HepG2 (cell line): Measurements from ENCODE around the gene NCMAP. TPM values are rescaled to one million over a fixed set of nuclear protein-coding genes. Genes with fewer than 3 reads are reported as not detected.

Source experiments
- BHLHE40 ChIP-seq: IDR thresholded peaks from 2 replicates; pipeline ENCODE4 v1.6.1; 2011; ENCODE audit warnings: low read length, improper control_type of control experiment
- FOXJ3 ChIP-seq: sonication (generic); formaldehyde crosslinking; IDR thresholded peaks from 2 replicates; pipeline ENCODE4 v1.4.0; 2020; ENCODE audit warnings: missing genetic modification reagents, mild to moderate bottlenecking, borderline replicate concordance
- HDAC2 ChIP-seq: sonication (generic); formaldehyde crosslinking; IDR thresholded peaks from 2 replicates; pipeline ENCODE4 v1.4.0; 2020; ENCODE audit warnings: missing genetic modification reagents
- KDM2A ChIP-seq: sonication (generic); formaldehyde crosslinking; IDR thresholded peaks from 2 replicates; pipeline ENCODE4 v1.4.0; 2020; ENCODE audit warnings: low read depth, missing genetic modification reagents, borderline replicate concordance
- MAZ ChIP-seq, 2 experiments: sonication (generic) in 1 of 2; formaldehyde crosslinking in 1 of 2; IDR thresholded peaks; 2 replicates each; pipeline versions ENCODE4 v1.5.0 to v1.6.1; 2012 to 2020; ENCODE audit warnings: low read depth in 2 of 2, mild to moderate bottlenecking in 2 of 2, borderline replicate concordance in 1 of 2, improper control_type of control experiment in 1 of 2, low read length in 1 of 2, missing genetic modification reagents in 1 of 2, moderate library complexity in 1 of 2
- PHB2 ChIP-seq: fragments of 450-650 bp; IDR thresholded peaks from 2 replicates; pipeline ENCODE4 v1.6.1; 2018; ENCODE audit not compliant: partially characterized antibody
- STAG1 ChIP-seq: sonication (generic); formaldehyde crosslinking; IDR thresholded peaks from 2 replicates; pipeline ENCODE4 v1.4.0; 2020; ENCODE audit warnings: missing genetic modification reagents
- TAF15 ChIP-seq: fragments of 200-400 bp; formaldehyde crosslinking; IDR thresholded peaks from one replicate; pipeline ENCODE4 v1.6.1; 2018; ENCODE audit warnings: mild to moderate bottlenecking, low read depth, low read length; ENCODE audit not compliant: poor library complexity, severe bottlenecking
- ZNF101 ChIP-seq: sonication (generic); formaldehyde crosslinking; IDR thresholded peaks from 2 replicates; pipeline ENCODE4 v1.4.0; 2020; ENCODE audit warnings: mild to moderate bottlenecking, low read depth, missing genetic modification reagents, borderline replicate concordance
- ZNF224 ChIP-seq: sonication (generic); formaldehyde crosslinking; IDR thresholded peaks from 2 replicates; pipeline ENCODE4 v1.5.0; 2020; ENCODE audit warnings: mild to moderate bottlenecking, missing genetic modification reagents
- ZNF263 ChIP-seq: sonication (generic); formaldehyde crosslinking; IDR thresholded peaks from 2 replicates; pipeline ENCODE4 v1.4.0; 2020; ENCODE audit warnings: missing genetic modification reagents
- ZNF432 ChIP-seq: sonication (generic); formaldehyde crosslinking; IDR thresholded peaks from 2 replicates; pipeline ENCODE4 v1.5.0; 2020; ENCODE audit warnings: missing genetic modification reagents, mild to moderate bottlenecking, borderline replicate concordance
- ZNF460 ChIP-seq: sonication (generic); formaldehyde crosslinking; IDR thresholded peaks from 2 replicates; pipeline ENCODE4 v1.5.1; 2020; ENCODE audit warnings: missing genetic modification reagents, mild to moderate bottlenecking, borderline replicate concordance
- ZNF562 ChIP-seq: sonication (generic); formaldehyde crosslinking; IDR thresholded peaks from 2 replicates; pipeline ENCODE4 v1.8.0; 2022; ENCODE audit warnings: missing genetic modification reagents, borderline replicate concordance
- ZNF841 ChIP-seq: sonication (generic); formaldehyde crosslinking; IDR thresholded peaks from 2 replicates; pipeline ENCODE4 v1.8.1; 2023; ENCODE audit warnings: missing genetic modification reagents, borderline replicate concordance
- polyA plus RNA-seq, 8 experiments: library from polyadenylated mRNA; depleted of rRNA in 3 of 8; stranded (reverse) in 7 of 8; unstranded in 1 of 8; fragments of >200 nt; fragmentation: Illumina TruSeq in 4 of 8; extraction: Trizol in 4 of 8; gene quantifications; 2 replicates each; pipeline versions ENCODE4 v1.2.1 to v1.2.3, GENCODE V29; 2011 to 2016; ENCODE audit warnings: low read depth in 4 of 8, missing spikeins in 1 of 8, mixed read lengths in 1 of 8; ENCODE audit not compliant: insufficient read depth in 1 of 8
- total RNA-seq, 5 experiments: library from RNA; depleted of rRNA; stranded (reverse); fragments of >200 nt; fragmentation: Illumina TruSeq; extraction: Trizol; gene quantifications; 2 replicates each; pipeline ENCODE4 v1.2.3, GENCODE V29; 2016; ENCODE audit warnings: low read depth in 1 of 5
- TF ChIP-seq, protein P1 (sequence below): IDR thresholded peaks from 2 replicates; pipeline ENCODE4 v1.6.1; 2016; ENCODE audit warnings: control low read depth
- TF ChIP-seq, protein P2 (sequence below): conservative IDR thresholded peaks from 2 replicates; pipeline ENCODE4 v1.6.1; 2018; ENCODE audit warnings: missing genetic modification reagents
- TF ChIP-seq, protein P3 (sequence below): sonication (generic); formaldehyde crosslinking; conservative IDR thresholded peaks from 2 replicates; pipeline ENCODE4 v1.4.0; 2020; ENCODE audit warnings: mild to moderate bottlenecking, missing genetic modification reagents, moderate library complexity
- TF ChIP-seq, protein P4 (sequence below), 2 experiments: sonication (generic) in 1 of 2; formaldehyde crosslinking in 1 of 2; IDR thresholded peaks; 2 replicates each; pipeline versions ENCODE4 v1.4.0 to v1.6.1; 2018 to 2020; ENCODE audit warnings: missing genetic modification reagents in 2 of 2, borderline replicate concordance in 1 of 2, low read depth in 1 of 2, mild to moderate bottlenecking in 1 of 2, missing biosample characterization in 1 of 2

Gene NCMAP
- total and polyA plus RNA-seq, 2 of the 13 experiments (the other 11 are each of a cell fraction or from before 2014, with no cell fraction given) = 2.7 to 20.0 TPM

DNA sequence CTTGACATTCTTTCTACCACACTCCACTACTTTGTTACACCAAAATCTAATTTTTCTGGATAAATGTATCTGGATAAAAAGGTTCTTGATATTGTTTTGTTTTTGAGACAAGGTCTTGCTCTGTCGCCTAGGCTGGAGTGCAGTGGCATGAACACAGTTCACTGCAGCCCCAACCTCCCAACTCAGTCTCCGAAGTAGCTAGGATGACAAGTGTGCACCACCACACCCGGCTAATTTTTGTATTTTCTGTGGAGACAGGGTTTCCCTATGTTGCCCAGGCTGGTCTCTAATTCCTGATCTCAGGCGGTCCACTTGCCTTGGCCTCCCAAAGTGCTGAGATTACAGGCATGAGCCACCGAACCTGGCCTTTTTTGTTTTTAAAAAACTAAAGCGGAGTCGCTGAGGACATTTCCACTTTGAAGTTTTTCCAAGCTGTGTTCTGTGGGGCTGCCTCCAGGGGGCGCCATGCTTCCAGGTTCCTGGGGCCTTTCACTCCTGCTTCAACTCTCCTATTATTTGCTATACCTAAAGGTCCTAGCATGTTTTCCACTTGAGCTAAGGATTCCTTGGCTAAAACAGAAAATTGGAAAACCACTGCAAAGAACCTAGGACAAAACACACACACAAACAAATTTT lies 14.1 kb upstream of the NCMAP start (continued):
- TF ChIP-seq, protein P1, sequence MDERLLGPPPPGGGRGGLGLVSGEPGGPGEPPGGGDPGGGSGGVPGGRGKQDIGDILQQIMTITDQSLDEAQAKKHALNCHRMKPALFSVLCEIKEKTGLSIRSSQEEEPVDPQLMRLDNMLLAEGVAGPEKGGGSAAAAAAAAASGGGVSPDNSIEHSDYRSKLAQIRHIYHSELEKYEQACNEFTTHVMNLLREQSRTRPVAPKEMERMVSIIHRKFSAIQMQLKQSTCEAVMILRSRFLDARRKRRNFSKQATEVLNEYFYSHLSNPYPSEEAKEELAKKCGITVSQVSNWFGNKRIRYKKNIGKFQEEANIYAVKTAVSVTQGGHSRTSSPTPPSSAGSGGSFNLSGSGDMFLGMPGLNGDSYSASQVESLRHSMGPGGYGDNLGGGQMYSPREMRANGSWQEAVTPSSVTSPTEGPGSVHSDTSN = no peak
- TF ChIP-seq, protein P2, sequence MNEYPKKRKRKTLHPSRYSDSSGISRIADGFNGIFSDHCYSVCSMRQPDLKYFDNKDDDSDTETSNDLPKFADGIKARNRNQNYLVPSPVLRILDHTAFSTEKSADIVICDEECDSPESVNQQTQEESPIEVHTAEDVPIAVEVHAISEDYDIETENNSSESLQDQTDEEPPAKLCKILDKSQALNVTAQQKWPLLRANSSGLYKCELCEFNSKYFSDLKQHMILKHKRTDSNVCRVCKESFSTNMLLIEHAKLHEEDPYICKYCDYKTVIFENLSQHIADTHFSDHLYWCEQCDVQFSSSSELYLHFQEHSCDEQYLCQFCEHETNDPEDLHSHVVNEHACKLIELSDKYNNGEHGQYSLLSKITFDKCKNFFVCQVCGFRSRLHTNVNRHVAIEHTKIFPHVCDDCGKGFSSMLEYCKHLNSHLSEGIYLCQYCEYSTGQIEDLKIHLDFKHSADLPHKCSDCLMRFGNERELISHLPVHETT = no peak
- TF ChIP-seq ZNF432 (CRISPR knock-in tag) (no peak), ZNF562 (no peak), ZNF101 (CRISPR knock-in tag) (no peak), KDM2A (CRISPR knock-in tag) (no peak), MAZ (IDR thresholded peaks at IDR 0.05; ENCODE audit: borderline replicate concordance, low read depth, low read length) (no peak), MAZ (CRISPR knock-in tag; IDR thresholded peaks at IDR 0.05; ENCODE audit: low read depth) (no peak), ZNF460 (CRISPR knock-in tag) (peak; percentile 68; the same call in 1 of the 2 replicates), PHB2 (no peak), FOXJ3 (CRISPR knock-in tag) (no peak), ZNF224 (CRISPR knock-in tag) (no peak), STAG1 (CRISPR knock-in tag) (peak; percentile 79), ZNF263 (CRISPR knock-in tag) (no peak), BHLHE40 (no peak), TAF15 (no peak), HDAC2 (CRISPR knock-in tag) (no peak), ZNF841 (CRISPR knock-in tag) (no peak)
- TF ChIP-seq, protein P3, sequence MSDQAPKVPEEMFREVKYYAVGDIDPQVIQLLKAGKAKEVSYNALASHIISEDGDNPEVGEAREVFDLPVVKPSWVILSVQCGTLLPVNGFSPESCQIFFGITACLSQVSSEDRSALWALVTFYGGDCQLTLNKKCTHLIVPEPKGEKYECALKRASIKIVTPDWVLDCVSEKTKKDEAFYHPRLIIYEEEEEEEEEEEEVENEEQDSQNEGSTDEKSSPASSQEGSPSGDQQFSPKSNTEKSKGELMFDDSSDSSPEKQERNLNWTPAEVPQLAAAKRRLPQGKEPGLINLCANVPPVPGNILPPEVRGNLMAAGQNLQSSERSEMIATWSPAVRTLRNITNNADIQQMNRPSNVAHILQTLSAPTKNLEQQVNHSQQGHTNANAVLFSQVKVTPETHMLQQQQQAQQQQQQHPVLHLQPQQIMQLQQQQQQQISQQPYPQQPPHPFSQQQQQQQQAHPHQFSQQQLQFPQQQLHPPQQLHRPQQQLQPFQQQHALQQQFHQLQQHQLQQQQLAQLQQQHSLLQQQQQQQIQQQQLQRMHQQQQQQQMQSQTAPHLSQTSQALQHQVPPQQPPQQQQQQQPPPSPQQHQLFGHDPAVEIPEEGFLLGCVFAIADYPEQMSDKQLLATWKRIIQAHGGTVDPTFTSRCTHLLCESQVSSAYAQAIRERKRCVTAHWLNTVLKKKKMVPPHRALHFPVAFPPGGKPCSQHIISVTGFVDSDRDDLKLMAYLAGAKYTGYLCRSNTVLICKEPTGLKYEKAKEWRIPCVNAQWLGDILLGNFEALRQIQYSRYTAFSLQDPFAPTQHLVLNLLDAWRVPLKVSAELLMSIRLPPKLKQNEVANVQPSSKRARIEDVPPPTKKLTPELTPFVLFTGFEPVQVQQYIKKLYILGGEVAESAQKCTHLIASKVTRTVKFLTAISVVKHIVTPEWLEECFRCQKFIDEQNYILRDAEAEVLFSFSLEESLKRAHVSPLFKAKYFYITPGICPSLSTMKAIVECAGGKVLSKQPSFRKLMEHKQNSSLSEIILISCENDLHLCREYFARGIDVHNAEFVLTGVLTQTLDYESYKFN (CRISPR knock-in tag) = no peak
- TF ChIP-seq, protein P4, sequence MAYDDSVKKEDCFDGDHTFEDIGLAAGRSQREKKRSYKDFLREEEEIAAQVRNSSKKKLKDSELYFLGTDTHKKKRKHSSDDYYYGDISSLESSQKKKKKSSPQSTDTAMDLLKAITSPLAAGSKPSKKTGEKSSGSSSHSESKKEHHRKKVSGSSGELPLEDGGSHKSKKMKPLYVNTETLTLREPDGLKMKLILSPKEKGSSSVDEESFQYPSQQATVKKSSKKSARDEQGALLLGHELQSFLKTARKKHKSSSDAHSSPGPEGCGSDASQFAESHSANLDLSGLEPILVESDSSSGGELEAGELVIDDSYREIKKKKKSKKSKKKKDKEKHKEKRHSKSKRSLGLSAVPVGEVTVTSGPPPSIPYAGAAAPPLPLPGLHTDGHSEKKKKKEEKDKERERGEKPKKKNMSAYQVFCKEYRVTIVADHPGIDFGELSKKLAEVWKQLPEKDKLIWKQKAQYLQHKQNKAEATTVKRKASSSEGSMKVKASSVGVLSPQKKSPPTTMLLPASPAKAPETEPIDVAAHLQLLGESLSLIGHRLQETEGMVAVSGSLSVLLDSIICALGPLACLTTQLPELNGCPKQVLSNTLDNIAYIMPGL (CRISPR knock-in tag; IDR thresholded peaks at IDR 0.05; ENCODE audit: borderline replicate concordance in 1 of 2, low read depth in 1 of 2) = 0 out of 4 replicates have a peak, but pooled peaks of 1 of the 2 experiments have one; percentile 41
